ENCODE measurements around the gene PDE1A. TPM values are rescaled to one million over a fixed set of nuclear protein-coding genes. Genes with fewer than 3 reads are reported as not detected.

Gene PDE1A
- total RNA-seq, 1 experiment from 2014 or later = not detected

- H4K20me1 ChIP-seq (ENCODE audit: low read length) = no peaks in the 10 kb centered on the region
- CTCF ChIA-PET = no interaction called here
- POLR2A ChIA-PET (ENCODE audit: unreplicated experiment) = no interaction called here
- no peak overlapping the region for H2AFZ ChIP-seq (ENCODE audit: low read length)
- no peak overlapping the region for H3K4me2 ChIP-seq (ENCODE audit: low read length)
- no peak overlapping the region for H3K4me3 ChIP-seq (ENCODE audit: low read length)
- H3K9me2 ChIP-seq (replicated peaks; ENCODE audit: low read length) = no peaks in the 10 kb centered on the region
- DNase-seq (no peak), ATAC-seq (no peak)
- H3K4me1 ChIP-seq (ENCODE audit: insufficient read depth, low read length) = no peaks in the 10 kb centered on the region
- H3K27me3 ChIP-seq (ENCODE audit: low read length) = no peaks in the 10 kb centered on the region
- TF ChIP-seq EZH2phosphoT487 (IDR thresholded peaks at IDR 0.05; ENCODE audit: borderline replicate concordance, low read length) = no peak
- no peak for TF ChIP-seq EZH2 (IDR thresholded peaks at IDR 0.05; ENCODE audit: low read length, unreplicated experiment)
- TF ChIP-seq CTCF (conservative IDR thresholded peaks at IDR 0.05; ENCODE audit: low read depth, low read length) = no peak
- no peaks in the 10 kb centered on the region for H3K79me2 ChIP-seq (ENCODE audit: low read length)
- no peak overlapping the region for H3K27ac ChIP-seq (ENCODE audit: low read length)
- H3K9me3 ChIP-seq (ENCODE audit: low read length) = no peaks in the 10 kb centered on the region
- no peaks in the 10 kb centered on the region for H3F3A ChIP-seq (ENCODE audit: low read length, unreplicated experiment)
- no peaks in the 10 kb centered on the region for H3K36me3 ChIP-seq (ENCODE audit: low read depth, low read length)
- BruUV-seq (replicated peaks) = no TSS peak
- no peak overlapping the region for H3K9ac ChIP-seq (ENCODE audit: low read length)
- intact Hi-C loops (cut with micrococcal nuclease) = no loop called here
Measured at GRCh38 chr2:182267971-182268370, 158.9 kb downstream of the PDE1A start.

GRCh38 chr2:182266909-182267308 is 159.9 kb downstream of the PDE1A start:
- no peak for TF ChIP-seq CTCF (conservative IDR thresholded peaks at IDR 0.05; ENCODE audit: low read depth, low read length)
- no peak for TF ChIP-seq EZH2 (IDR thresholded peaks at IDR 0.05; ENCODE audit: low read length, unreplicated experiment)
- no peak for TF ChIP-seq EZH2phosphoT487 (IDR thresholded peaks at IDR 0.05; ENCODE audit: borderline replicate concordance, low read length)
- DNase-seq (no peak), ATAC-seq (no peak)
- no peak overlapping the region for H2AFZ ChIP-seq (ENCODE audit: low read length)
- no peaks in the 10 kb centered on the region for H3K36me3 ChIP-seq (ENCODE audit: low read depth, low read length)
- no peaks in the 10 kb centered on the region for H3K27me3 ChIP-seq (ENCODE audit: low read length)
- H4K20me1 ChIP-seq (ENCODE audit: low read length) = no peaks in the 10 kb centered on the region
- no peak overlapping the region for H3K27ac ChIP-seq (ENCODE audit: low read length)
- ChIA-PET CTCF (no interaction called here), POLR2A (ENCODE audit: unreplicated experiment) (no interaction called here)
- no TSS peak for BruUV-seq (replicated peaks)
- intact Hi-C loops (cut with micrococcal nuclease) = no loop called here
- H3K4me1 ChIP-seq (ENCODE audit: insufficient read depth, low read length) = no peaks in the 10 kb centered on the region
- H3K4me2 ChIP-seq (ENCODE audit: low read length) = no peak overlapping the region
- no peaks in the 10 kb centered on the region for H3K79me2 ChIP-seq (ENCODE audit: low read length)
- no peak overlapping the region for H3K4me3 ChIP-seq (ENCODE audit: low read length)
- no peaks in the 10 kb centered on the region for H3F3A ChIP-seq (ENCODE audit: low read length, unreplicated experiment)
- no peaks in the 10 kb centered on the region for H3K9me2 ChIP-seq (replicated peaks; ENCODE audit: low read length)
- no peak overlapping the region for H3K9ac ChIP-seq (ENCODE audit: low read length)
- H3K9me3 ChIP-seq (ENCODE audit: low read length) = no peaks in the 10 kb centered on the region

GRCh38 chr2:182265718-182266117 is 161.1 kb downstream of the PDE1A start:
- H3K36me3 ChIP-seq (ENCODE audit: low read depth, low read length) = no peaks in the 10 kb centered on the region
- POLR2A ChIA-PET (ENCODE audit: unreplicated experiment) = no interaction called here
- intact Hi-C loops (cut with micrococcal nuclease) = no loop called here
- no peak overlapping the region for H3K9ac ChIP-seq (ENCODE audit: low read length)
- DNase-seq (no peak), ATAC-seq (no peak)
- H3K27me3 ChIP-seq (ENCODE audit: low read length) = no peaks in the 10 kb centered on the region
- H2AFZ ChIP-seq (ENCODE audit: low read length) = no peak overlapping the region
- H3K79me2 ChIP-seq (ENCODE audit: low read length) = no peaks in the 10 kb centered on the region
- TF ChIP-seq EZH2phosphoT487 (IDR thresholded peaks at IDR 0.05; ENCODE audit: borderline replicate concordance, low read length) (no peak), EZH2 (IDR thresholded peaks at IDR 0.05; ENCODE audit: low read length, unreplicated experiment) (no peak), CTCF (conservative IDR thresholded peaks at IDR 0.05; ENCODE audit: low read depth, low read length) (no peak)
- H3K4me1 ChIP-seq (ENCODE audit: insufficient read depth, low read length) = no peaks in the 10 kb centered on the region
- H3K9me3 ChIP-seq (ENCODE audit: low read length) = no peaks in the 10 kb centered on the region
- no peak overlapping the region for H3K4me2 ChIP-seq (ENCODE audit: low read length)
- no TSS peak for BruUV-seq (replicated peaks)
- CTCF ChIA-PET = no interaction called here
- no peak overlapping the region for H3K27ac ChIP-seq (ENCODE audit: low read length)
- no peaks in the 10 kb centered on the region for H3K9me2 ChIP-seq (replicated peaks; ENCODE audit: low read length)
- H3K4me3 ChIP-seq (ENCODE audit: low read length) = no peak overlapping the region
- no peaks in the 10 kb centered on the region for H3F3A ChIP-seq (ENCODE audit: low read length, unreplicated experiment)
- H4K20me1 ChIP-seq (ENCODE audit: low read length) = no peaks in the 10 kb centered on the region

Measured in PC-3 (cell line).